ENCODE measurements around the gene NPRL2. TPM values are rescaled to one million over a fixed set of nuclear protein-coding genes. Genes with fewer than 3 reads are reported as not detected.

Gene NPRL2
- total and polyA plus RNA-seq, 9 of the 15 experiments (the other 6 are each of a cell fraction or from before 2014, with no cell fraction given), result 17.4 to 40.4 (median 24.4) TPM

DNA sequence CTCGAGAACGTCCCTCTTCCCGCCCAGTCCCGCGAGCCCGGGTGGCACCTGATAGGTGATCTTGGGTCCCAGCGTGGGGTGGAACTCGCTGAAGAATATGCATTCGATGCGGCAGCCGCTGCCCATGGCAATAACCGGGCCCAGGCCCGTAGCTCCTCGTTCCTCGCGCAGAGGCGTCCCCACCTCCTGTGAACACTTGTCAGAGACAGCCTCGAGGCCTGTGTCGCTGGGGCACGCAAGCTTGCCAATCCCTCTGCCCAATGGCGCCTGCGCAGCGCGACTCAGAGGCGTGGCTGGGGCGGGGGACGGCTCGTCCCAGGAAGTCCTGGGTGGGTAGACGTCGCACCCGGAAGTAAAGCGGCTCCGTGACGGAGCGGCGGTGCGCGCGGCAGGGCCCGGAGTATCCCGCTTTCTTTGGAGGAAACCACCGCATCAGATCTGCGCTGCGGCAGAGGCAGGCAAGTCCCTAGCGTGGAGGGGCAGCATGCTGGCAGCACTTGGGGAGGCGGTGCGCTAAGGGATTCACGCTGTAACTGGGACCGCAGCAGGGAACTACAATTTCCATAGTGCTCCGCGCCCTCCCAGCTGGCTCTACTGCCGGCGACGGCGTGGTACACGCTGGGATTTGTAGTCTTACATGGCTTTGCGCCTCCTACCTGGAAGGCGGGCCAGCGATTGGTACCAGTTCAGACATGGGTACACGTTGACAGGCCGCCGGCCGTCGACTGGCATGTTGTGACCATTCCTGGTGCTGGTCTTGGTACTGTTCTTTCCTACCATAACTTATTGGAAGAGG is at the start of gene NPRL2, which contains the start of gene CYB561D2 (continued):
- TF ChIP-seq DLX4 (CRISPR knock-in tag; IDR thresholded peaks at IDR 0.05) (no peak), TCFL5 (CRISPR knock-in tag; conservative IDR thresholded peaks at IDR 0.05) (no peak), ZHX1 (conservative IDR thresholded peaks at IDR 0.05; ENCODE audit: low read length) (no peak), MAZ (CRISPR knock-in tag; conservative IDR thresholded peaks at IDR 0.05 in 1 of 2, IDR thresholded peaks at IDR 0.05 in 1 of 2) (peak; percentile 27 to 73; a peak in 1 of 4 replicates), ETV5 (CRISPR knock-in tag; IDR thresholded peaks at IDR 0.05; ENCODE audit: low read depth) (peak; percentile 59; the same call in 1 of the 2 replicates), SIN3B (IDR thresholded peaks at IDR 0.05; ENCODE audit: low read depth) (peak; percentile 63), RBBP5 (IDR thresholded peaks at IDR 0.05; ENCODE audit: borderline replicate concordance, insufficient read depth, low read length, poor library complexity, severe bottlenecking) (peak; percentile 74), RBM25 (IDR thresholded peaks at IDR 0.05; ENCODE audit: low read depth, low read length, severe bottlenecking) (no peak), MNT (conservative IDR thresholded peaks at IDR 0.05) (peak; percentile 74 to 89), CEBPB (tag; IDR thresholded peaks at IDR 0.05) (no peak), POLR3A (IDR thresholded peaks at IDR 0.05; ENCODE audit: borderline replicate concordance, extremely low read depth, insufficient read depth, insufficient read length) (no peak), ZNF668 (CRISPR knock-in tag; IDR thresholded peaks at IDR 0.05) (no peak), E2F1 (CRISPR knock-in tag; IDR thresholded peaks at IDR 0.05) (no peak), ZNF280B (CRISPR knock-in tag; IDR thresholded peaks at IDR 0.05) (no peak), FOSL1 (tag; conservative IDR thresholded peaks at IDR 0.05) (no peak), JUN (IDR thresholded peaks at IDR 0.05; ENCODE audit: borderline replicate concordance, low read depth, low read length) (0 out of 2 replicates have a peak, but pooled peaks have one; percentile 8), JUN (CRISPR knock-in tag; IDR thresholded peaks at IDR 0.05; ENCODE audit: borderline replicate concordance) (no peak), RBM17 (IDR thresholded peaks at IDR 0.05; ENCODE audit: borderline replicate concordance, low read depth, low read length) (no peak), EHMT2 (IDR thresholded peaks at IDR 0.05) (no peak)

Measured in K562 (cell line).